Rectal smooth muscle tissue (tissue), 1 donor: Measurements from ENCODE around the gene MPC2.
"Not testable (repeated sequence)": the region's sequence is repeated elsewhere in the genome, so short reads cannot be mapped to it uniquely, and the experiment has no call there.

Experiments used
- H3K27ac ChIP-seq: one replicate; pipeline ENCODE4 v1.7.0; 2013; ENCODE audit warnings: low read depth, low read length, inconsistent platforms
- H3K27me3 ChIP-seq: one replicate; pipeline ENCODE4 v1.7.0; 2013; ENCODE audit warnings: low read length; ENCODE audit not compliant: control insufficient read depth, insufficient read depth
- H3K36me3 ChIP-seq: one replicate; pipeline ENCODE4 v1.7.0; 2013; ENCODE audit warnings: low read length; ENCODE audit not compliant: control insufficient read depth, insufficient read depth
- H3K4me1 ChIP-seq: one replicate; pipeline ENCODE4 v1.7.0; 2013; ENCODE audit warnings: low read length; ENCODE audit not compliant: control insufficient read depth, insufficient read depth
- H3K4me3 ChIP-seq: one replicate; pipeline ENCODE4 v1.7.0; 2013; ENCODE audit warnings: low read length
- H3K9ac ChIP-seq: one replicate; pipeline ENCODE4 v1.7.0; 2013; ENCODE audit warnings: low read length

Gene MPC2

DNA sequence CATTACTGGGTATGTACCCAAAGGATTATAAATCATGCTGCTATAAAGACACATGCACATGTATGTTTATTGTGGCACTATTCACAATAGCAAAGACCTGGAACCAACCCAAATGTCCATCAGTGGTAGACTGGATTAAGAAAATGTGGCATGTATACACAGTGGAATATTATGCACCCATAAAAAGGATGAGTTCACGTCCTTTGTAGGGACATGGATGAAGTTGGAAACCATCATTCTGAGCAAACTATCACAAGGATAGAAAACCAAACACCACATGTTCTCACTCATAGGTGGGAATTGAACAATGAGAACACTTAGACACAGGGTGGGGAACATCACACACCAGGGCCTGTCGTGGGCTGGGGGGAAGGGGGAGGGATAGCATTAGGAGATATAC lies 49.7 kb downstream of the MPC2 start:
- not testable (repeated sequence) for H3K36me3 ChIP-seq, H3K4me3 ChIP-seq, H3K4me1 ChIP-seq, H3K27ac ChIP-seq, H3K27me3 ChIP-seq, H3K9ac ChIP-seq

DNA sequence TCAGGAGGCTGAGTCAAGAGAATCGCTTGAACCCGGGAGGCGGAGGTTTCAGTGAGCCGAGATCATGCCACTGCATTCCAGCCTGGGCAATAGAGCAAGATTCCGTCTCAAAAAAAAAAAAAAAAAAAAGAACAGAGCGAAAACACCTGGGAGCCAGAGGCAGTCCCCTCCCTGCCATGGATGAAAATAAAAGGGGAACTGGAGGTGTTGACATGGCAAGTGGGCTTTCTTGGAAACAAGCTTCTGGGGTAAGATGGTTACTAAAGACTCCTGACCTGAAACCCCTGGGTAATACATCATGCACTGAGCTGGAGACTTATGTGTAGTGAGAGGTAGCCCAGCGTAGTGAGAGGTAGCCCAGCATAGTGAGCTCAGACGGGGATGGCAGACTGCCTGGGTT lies 54.5 kb downstream of the MPC2 start:
- no peaks in the 10 kb centered on the region for H3K27me3 ChIP-seq
- H3K4me3 ChIP-seq = no peak overlapping the region
- H3K36me3 ChIP-seq = no peaks in the 10 kb centered on the region
- no peak overlapping the region for H3K9ac ChIP-seq
- H3K4me1 ChIP-seq = no peaks in the 10 kb centered on the region
- H3K27ac ChIP-seq = no peak overlapping the region

DNA sequence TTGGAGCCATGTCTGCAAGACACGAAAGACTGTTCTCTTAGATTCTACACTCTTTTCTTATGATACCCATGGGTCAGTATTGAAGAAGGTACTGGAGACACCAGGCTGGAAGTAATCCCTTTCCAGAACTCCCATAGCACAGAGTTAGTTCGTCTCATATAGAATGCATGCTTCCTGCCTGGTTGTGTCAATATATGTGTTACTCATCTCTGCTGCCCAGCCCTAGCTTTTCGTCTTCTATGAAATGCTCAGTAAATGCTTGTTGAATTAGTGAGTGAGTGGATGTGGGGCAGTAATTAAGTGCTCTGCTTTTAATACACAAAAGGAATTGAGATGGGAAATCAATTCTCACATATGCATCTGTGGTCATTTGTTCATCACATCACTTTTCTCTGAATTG lies 55.1 kb downstream of the MPC2 start:
- H3K4me1 ChIP-seq = no peaks in the 10 kb centered on the region
- H3K9ac ChIP-seq = no peak overlapping the region
- no peak overlapping the region for H3K4me3 ChIP-seq
- H3K36me3 ChIP-seq = no peaks in the 10 kb centered on the region
- no peak overlapping the region for H3K27ac ChIP-seq
- H3K27me3 ChIP-seq = no peaks in the 10 kb centered on the region

DNA sequence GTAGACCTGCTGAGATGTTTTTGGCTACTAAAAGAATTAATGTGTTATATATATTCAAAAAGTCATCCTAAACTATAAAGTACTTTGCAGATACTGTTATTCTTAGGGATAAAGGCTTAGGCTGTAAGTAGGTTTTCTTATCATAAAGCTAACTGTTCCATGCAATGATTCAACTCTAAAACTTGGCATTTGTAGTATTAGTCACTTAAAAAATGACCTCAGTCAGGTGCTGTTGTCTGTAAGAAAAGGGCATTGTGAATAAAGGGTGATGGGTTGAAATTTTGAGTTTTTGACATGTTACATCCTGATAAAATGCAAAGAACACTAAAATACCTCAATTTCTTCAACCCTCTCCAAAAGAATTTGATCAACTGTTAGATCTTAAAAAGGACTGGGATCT lies 55.8 kb downstream of the MPC2 start:
- Histone ChIP-seq H3K27ac (no peak overlapping the region), H3K9ac (no peak overlapping the region)

DNA sequence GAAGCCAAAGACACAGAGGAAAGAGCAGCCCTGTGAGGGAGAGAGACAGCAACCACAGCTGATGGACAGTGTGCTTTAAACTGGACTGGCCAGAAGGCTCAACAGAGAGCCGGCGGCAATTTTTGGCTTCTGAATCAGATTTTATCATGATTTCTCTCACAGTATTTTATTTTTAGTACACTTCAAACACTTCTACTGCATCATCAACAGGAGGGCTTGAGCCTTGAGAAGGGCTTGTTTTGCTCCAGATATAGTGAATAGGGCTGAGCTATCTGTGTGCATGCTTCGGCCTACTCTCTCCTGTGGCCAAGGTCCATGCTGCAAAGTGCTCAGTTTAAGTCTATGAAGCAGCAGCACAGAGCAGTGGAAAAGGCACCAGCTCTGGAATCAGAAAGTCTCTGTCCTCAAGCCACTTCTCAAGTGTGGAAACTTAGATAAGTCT lies 56.3 kb downstream of the MPC2 start:
- H3K9ac ChIP-seq = no peak overlapping the region
- H3K36me3 ChIP-seq = no peaks in the 10 kb centered on the region
- H3K27ac ChIP-seq = no peak overlapping the region
- no peaks in the 10 kb centered on the region for H3K4me1 ChIP-seq
- no peaks in the 10 kb centered on the region for H3K27me3 ChIP-seq
- H3K4me3 ChIP-seq = no peak overlapping the region

More for the DNA sequence above, 55.8 kb downstream of the MPC2 start:
- Histone ChIP-seq H3K4me3 (no peak overlapping the region), H3K36me3 (no peaks in the 10 kb centered on the region), H3K4me1 (no peaks in the 10 kb centered on the region), H3K27me3 (no peaks in the 10 kb centered on the region)

DNA sequence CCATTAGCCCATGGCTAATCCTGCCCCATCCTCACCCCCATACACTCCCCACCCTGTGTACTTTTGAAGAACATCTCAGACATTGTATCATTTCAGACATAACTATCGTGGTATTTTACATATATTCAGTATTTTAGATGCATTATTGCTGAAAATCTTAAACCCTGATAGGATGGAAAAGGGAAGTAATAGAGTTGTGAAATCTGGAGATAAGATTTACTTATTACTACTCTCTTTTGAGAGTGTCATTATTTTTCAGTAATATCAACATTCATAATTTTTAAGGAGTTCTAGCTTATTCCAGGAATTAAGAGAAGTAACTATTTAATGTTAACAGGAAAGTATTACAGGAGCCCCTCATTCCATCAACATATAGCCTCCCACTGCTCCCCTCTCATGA lies 57.4 kb downstream of the MPC2 start:
- no peak overlapping the region for H3K27ac ChIP-seq

DNA sequence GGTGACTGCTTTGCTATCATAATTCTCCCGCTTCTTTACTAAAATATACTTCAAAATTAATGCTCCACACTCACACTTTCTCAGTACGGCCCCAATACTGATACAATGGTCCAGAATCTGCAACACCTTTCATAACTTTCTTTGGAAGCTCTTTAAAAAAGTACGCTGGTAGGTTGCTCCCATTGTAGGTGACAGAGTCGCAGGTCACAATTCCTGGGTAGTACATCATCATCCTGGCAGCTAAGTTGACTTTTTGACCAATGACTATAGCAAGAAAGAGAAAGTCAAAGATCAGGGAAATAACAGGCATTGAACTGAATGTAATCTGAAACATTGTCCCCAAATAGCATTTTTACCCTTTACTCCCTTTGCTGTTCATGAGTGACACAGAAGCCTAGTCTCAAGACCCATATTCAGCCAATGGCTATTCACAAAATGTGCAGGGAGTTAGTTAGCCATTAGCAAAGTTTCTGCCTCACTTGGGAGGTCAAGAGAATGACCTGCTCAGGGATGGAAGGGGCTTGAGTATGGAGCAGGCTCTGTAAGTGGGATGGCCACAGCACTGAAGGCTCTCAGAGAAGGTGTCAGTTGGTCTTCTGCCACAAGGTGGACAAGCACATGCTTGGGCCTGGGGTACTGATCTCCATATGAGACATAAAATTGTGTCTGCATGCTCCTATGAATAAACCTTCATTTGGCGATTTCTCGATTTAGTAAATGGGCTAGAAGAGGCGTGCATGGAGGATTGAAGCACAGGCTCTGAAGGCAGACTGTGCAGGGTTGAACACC lies 58.3 kb downstream of the MPC2 start:
- no peak overlapping the region for H3K4me3 ChIP-seq
- H3K9ac ChIP-seq = no peak overlapping the region
- H3K27me3 ChIP-seq = no peaks in the 10 kb centered on the region
- no peaks in the 10 kb centered on the region for H3K4me1 ChIP-seq
- no peaks in the 10 kb centered on the region for H3K36me3 ChIP-seq
- no peak overlapping the region for H3K27ac ChIP-seq

More for the DNA sequence above, 57.4 kb downstream of the MPC2 start:
- Histone ChIP-seq H3K36me3 (no peaks in the 10 kb centered on the region), H3K4me3 (no peak overlapping the region), H3K27me3 (no peaks in the 10 kb centered on the region), H3K4me1 (no peaks in the 10 kb centered on the region), H3K9ac (no peak overlapping the region)

DNA sequence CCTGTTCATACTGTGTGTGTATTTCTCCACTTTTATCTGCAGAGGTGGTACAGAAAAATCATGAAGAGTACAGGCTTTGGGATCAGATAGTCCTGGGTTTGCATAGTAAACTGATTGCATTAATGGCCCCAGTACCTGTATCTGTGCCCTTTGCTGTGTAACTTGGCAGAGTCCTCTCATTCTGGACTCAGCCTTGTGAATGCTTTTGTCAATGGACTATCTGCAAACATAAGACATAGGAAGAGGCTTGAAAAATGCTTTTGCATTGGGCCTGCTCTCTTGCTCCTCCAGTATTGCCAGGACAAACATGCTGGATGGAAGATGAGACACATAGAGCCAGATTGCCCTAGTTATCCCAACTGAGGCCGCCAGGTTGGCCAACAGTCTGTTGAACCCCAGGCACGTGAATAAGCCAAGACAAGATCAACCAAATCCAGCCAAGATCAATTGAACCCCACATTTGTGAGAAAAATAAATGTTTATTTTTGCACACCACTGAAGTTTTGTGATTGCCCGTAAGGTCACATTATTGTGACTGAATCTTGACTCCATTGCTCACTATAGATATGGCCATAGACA lies 60.2 kb downstream of the MPC2 start:
- Histone ChIP-seq H3K27me3 (no peaks in the 10 kb centered on the region), H3K9ac (no peak overlapping the region), H3K36me3 (no peaks in the 10 kb centered on the region), H3K4me1 (no peaks in the 10 kb centered on the region), H3K4me3 (no peak overlapping the region), H3K27ac (no peak overlapping the region)

DNA sequence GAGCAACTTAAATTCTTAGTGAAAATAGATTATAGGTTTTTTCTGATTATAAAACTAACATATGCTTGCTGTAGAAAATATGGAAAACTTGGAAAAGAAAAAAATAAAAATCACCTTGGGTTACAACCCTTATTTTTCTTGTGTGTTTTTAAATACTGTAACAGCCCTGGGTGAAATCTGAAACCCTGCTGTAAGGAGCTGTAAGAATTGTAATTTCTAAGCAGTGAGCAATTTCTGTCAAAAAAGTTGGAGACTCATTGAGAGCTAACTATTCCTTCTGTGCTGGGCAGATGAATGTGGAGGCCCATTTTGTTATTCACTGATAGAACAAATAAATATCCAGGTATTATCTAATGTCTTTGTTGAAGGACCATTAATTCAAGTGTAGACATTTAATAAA lies 65.5 kb downstream of the MPC2 start:
- H3K4me3 ChIP-seq = no peak overlapping the region
- no peaks in the 10 kb centered on the region for H3K4me1 ChIP-seq
- H3K27ac ChIP-seq = no peak overlapping the region
- H3K27me3 ChIP-seq = no peaks in the 10 kb centered on the region
- no peaks in the 10 kb centered on the region for H3K36me3 ChIP-seq
- H3K9ac ChIP-seq = no peak overlapping the region

DNA sequence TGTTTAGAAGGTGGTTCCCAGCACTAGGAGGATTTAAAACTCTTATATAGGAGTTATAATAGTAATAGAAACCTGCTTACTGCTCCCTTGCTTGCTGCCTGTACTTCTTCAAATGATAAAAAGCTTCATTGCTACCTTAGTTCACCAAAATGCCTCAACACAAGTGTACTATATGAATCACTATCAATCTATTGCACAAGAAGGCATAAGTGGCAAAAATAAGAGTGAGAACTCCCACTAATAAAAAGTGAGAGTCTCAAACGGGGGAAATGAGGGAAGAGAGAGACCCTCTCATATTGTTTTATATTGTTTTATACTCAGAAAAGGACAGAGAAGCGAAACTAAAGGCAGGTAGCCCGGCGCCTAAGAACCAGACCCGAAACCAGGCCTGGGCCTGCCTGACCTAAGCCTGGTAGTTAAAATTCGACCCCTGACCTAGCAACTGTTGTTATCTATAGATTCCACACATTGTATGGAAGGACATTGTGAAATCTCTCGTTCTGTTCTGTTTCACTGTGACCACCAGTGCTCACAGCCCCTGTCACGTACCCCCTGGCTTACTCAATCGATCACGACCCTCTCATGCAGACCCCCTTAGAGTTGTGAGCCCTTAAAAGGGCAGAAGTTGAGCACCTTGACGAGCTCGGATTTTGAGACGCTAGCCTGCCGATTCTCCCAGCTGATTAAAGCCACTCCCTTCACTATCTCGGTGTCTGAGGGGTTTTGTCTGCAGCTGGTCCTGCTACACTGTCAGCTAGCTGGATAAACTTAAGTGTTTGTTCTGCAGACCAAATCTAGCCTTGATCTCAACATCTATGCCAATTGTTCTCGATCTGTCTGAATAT lies 67.5 kb downstream of the MPC2 start:
- not testable (repeated sequence) for H3K9ac ChIP-seq, H3K4me1 ChIP-seq, H3K4me3 ChIP-seq, H3K36me3 ChIP-seq, H3K27ac ChIP-seq, H3K27me3 ChIP-seq

DNA sequence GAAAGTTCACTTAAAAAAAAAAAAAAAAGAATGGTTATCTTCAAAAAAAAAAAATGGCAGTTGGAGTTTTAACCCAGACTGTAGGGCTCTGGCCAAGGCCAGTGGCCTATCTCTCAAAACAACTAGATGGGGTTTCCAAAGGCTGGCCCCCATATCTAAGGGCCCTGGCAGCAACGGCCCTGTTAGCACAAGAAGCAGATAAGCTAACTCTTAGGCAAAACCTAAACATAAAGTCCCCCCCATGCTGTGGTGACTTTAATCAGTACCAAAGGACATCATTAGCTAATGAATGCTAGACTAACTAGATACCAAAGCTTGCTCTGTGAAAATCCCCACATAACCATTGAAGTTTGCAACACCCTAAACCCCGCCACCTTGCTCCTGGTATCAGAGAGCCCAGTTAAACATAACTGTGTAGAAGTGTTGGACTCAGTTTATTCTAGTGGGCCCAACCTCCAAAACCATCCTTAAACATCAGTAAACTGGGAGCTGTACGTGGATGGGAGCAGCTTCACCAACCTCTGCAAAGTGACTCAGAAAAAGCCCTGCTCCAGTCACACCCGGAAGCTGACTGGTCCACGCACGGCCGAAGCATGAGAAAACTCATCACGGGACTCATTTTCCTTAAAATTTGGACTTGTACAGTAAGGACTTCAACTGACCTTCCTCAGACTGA lies 70.0 kb downstream of the MPC2 start:
- H3K36me3 ChIP-seq, H3K27me3 ChIP-seq, H3K27ac ChIP-seq, H3K4me3 ChIP-seq, H3K4me1 ChIP-seq, H3K9ac ChIP-seq: not testable (repeated sequence)
